Gastrocnemius medialis (tissue), 4 donors: ENCODE measurements around the gene SPTBN4.

Experiments
- POLR2A ChIP-seq, 2 donors: fragments of 450-650 bp; IDR thresholded peaks; one replicate each; pipeline ENCODE4 v1.6.1; 2017; ENCODE audit warnings: antibody characterized with exemption in 2 of 2, mild to moderate bottlenecking in 2 of 2, moderate library complexity in 2 of 2
- TF ChIP-seq, protein P1 (sequence below), 5 experiments: fragments of 450-650 bp in 3 of 5; fragments of 200-600 bp in 2 of 5; sonication (generic) in 2 of 5; IDR thresholded peaks in 4 of 5; conservative IDR thresholded peaks in 1 of 5; 1 replicate in 4 of 5; 2 replicates in 1 of 5; pipeline ENCODE4 v1.5.1; 2016 to 2019; ENCODE audit warnings: antibody characterized with exemption in 5 of 5, mild to moderate bottlenecking in 3 of 5, moderate library complexity in 3 of 5

DNA sequence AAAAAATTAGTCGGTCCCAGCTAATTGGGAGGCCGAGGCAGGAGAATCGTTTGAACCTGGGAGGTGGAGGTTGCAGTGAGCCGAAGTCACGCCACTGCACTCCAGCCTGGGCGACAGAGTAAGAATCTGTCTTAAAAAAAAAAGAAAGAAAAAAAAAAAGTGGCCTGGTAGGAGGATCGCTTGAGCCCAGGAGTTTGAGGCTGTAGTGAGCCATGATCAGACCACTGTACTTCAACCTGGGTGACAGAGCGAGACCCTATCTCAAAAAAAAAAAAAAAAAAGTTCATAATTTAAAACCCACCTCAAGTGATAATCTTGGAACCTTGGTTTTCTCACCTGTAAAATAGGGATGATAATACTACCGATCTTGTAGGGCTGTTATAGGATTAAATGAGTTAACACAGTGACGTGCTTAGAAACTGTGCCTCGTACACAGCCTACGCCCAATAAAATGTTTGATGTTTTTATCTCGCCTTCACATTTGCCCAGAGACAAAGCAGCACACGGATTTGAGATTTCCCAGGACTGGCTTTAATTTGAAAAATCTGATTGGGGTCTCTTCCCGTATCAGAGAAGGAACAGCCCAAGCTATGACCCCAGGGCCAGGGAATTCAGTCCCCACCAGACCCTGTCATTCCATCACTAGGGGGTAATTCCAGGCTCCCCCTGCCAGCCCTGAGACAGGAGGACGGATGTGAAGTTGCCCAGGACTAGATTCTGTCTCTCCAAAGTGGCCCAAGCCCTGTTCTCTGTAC, 44.6 kb upstream of the SPTBN4 start:
- no peak for TF ChIP-seq POLR2A (IDR thresholded peaks at IDR 0.05)
- TF ChIP-seq, protein P1, sequence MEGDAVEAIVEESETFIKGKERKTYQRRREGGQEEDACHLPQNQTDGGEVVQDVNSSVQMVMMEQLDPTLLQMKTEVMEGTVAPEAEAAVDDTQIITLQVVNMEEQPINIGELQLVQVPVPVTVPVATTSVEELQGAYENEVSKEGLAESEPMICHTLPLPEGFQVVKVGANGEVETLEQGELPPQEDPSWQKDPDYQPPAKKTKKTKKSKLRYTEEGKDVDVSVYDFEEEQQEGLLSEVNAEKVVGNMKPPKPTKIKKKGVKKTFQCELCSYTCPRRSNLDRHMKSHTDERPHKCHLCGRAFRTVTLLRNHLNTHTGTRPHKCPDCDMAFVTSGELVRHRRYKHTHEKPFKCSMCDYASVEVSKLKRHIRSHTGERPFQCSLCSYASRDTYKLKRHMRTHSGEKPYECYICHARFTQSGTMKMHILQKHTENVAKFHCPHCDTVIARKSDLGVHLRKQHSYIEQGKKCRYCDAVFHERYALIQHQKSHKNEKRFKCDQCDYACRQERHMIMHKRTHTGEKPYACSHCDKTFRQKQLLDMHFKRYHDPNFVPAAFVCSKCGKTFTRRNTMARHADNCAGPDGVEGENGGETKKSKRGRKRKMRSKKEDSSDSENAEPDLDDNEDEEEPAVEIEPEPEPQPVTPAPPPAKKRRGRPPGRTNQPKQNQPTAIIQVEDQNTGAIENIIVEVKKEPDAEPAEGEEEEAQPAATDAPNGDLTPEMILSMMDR (IDR thresholded peaks at IDR 0.05 in 4 of 5, conservative IDR thresholded peaks at IDR 0.05 in 1 of 5): no peak
